PC-9 (cell line): Measurements from ENCODE around the gene RPP40.

Experiments used
- CTCF ChIP-seq: fragments of 200-600 bp; sonication (generic); conservative IDR thresholded peaks from 2 replicates; pipeline ENCODE4 v1.6.1; 2017; ENCODE audit warnings: mixed run types, antibody characterized with exemption, mild to moderate bottlenecking, moderate library complexity
- EZH2 ChIP-seq: fragments of 200-600 bp; sonication (generic); IDR thresholded peaks from 2 replicates; pipeline ENCODE4 v1.8.0; 2017; ENCODE audit warnings: antibody characterized with exemption, low read depth

GRCh38 chr6:4950076-4950475 is 53.8 kb downstream of the RPP40 start:
- TF ChIP-seq CTCF (no peak), EZH2 (no peak)
